Liver (tissue), 9 donors: ENCODE data around the gene WDR37. TPM values are rescaled to one million over a fixed set of nuclear protein-coding genes. Genes with fewer than 3 reads are reported as not detected.

Source experiments
- DNase-seq: peaks from one replicate; pipeline ENCODE4 v3.0.0-alpha.2; 2017; ENCODE audit warnings: low spot score
- H3K27ac ChIP-seq, 2 donors: one replicate each; pipeline ENCODE4 v1.7.0; 2013; ENCODE audit warnings: inconsistent platforms in 2 of 2, low read length in 2 of 2, control low read depth in 1 of 2, low read depth in 1 of 2, mild to moderate bottlenecking in 1 of 2
- H3K27me3 ChIP-seq, 4 donors: one replicate each; pipeline versions ENCODE4 v1.6.1 to v1.7.0; 2013; ENCODE audit warnings: low read length in 3 of 4, inconsistent platforms in 1 of 4, mild to moderate bottlenecking in 1 of 4, moderate library complexity in 1 of 4; ENCODE audit not compliant: control insufficient read depth in 4 of 4, insufficient read depth in 4 of 4
- H3K36me3 ChIP-seq, 4 donors: one replicate each; pipeline versions ENCODE4 v1.6.1 to v1.7.0; 2013; ENCODE audit warnings: low read length in 3 of 4, mild to moderate bottlenecking in 3 of 4, low read depth in 1 of 4, moderate library complexity in 1 of 4; ENCODE audit not compliant: control insufficient read depth in 4 of 4, insufficient read depth in 3 of 4
- H3K4me1 ChIP-seq, 4 donors: one replicate each; pipeline versions ENCODE4 v1.6.1 to v1.7.0; 2013; ENCODE audit warnings: low read length in 3 of 4, mild to moderate bottlenecking in 3 of 4, moderate library complexity in 1 of 4; ENCODE audit not compliant: control insufficient read depth in 4 of 4, insufficient read depth in 4 of 4
- H3K4me3 ChIP-seq, 3 donors: one replicate each; pipeline versions ENCODE4 v1.6.1 to v1.7.0; 2013; ENCODE audit warnings: low read length in 3 of 3, control low read depth in 1 of 3, low read depth in 1 of 3, mild to moderate bottlenecking in 1 of 3
- H3K9ac ChIP-seq, 2 donors: one replicate each; pipeline ENCODE4 v1.7.0; 2013; ENCODE audit warnings: low read length in 2 of 2, mild to moderate bottlenecking in 2 of 2, moderate library complexity in 2 of 2, control low read depth in 1 of 2, low read depth in 1 of 2
- H3K9me3 ChIP-seq, 4 donors: one replicate each; pipeline versions ENCODE4 v1.6.1 to v1.7.0; 2013; ENCODE audit warnings: low read length in 3 of 4; ENCODE audit not compliant: control insufficient read depth in 4 of 4
- EGR1 ChIP-seq, 2 donors: IDR thresholded peaks; 2 replicates each; pipeline ENCODE4 v1.6.1; 2016 to 2018; ENCODE audit warnings: antibody characterized with exemption in 2 of 2, low read depth in 2 of 2
- FOXA1 ChIP-seq: IDR thresholded peaks from 2 replicates; pipeline ENCODE4 v1.6.1; 2016; ENCODE audit warnings: antibody characterized with exemption
- FOXA2 ChIP-seq: IDR thresholded peaks from 2 replicates; pipeline ENCODE4 v1.6.1; 2016; ENCODE audit warnings: antibody characterized with exemption
- HNF4A ChIP-seq, 2 donors: conservative IDR thresholded peaks; 2 replicates each; pipeline ENCODE4 v1.6.1; 2016; ENCODE audit warnings: antibody characterized with exemption in 2 of 2, mild to moderate bottlenecking in 2 of 2
- HNF4G ChIP-seq: IDR thresholded peaks from 2 replicates; pipeline ENCODE4 v1.6.1; 2016; ENCODE audit warnings: antibody characterized with exemption
- JUND ChIP-seq, 2 donors: IDR thresholded peaks; 2 replicates each; pipeline ENCODE4 v1.6.1; 2016; ENCODE audit warnings: antibody characterized with exemption in 2 of 2
- NR2F2 ChIP-seq: IDR thresholded peaks from 2 replicates; pipeline ENCODE4 v1.6.1; 2016; ENCODE audit warnings: antibody characterized with exemption
- RAD21 ChIP-seq, 2 donors: IDR thresholded peaks; 2 replicates each; pipeline ENCODE4 v1.6.1; 2016; ENCODE audit warnings: antibody characterized with exemption in 2 of 2, mild to moderate bottlenecking in 2 of 2
- RXRA ChIP-seq, 2 donors: IDR thresholded peaks; 2 replicates each; pipeline ENCODE4 v1.6.1; 2017 to 2018; ENCODE audit warnings: antibody characterized with exemption in 2 of 2, mild to moderate bottlenecking in 1 of 2
- SP1 ChIP-seq: IDR thresholded peaks from 2 replicates; pipeline ENCODE4 v1.6.1; 2018; ENCODE audit warnings: antibody characterized with exemption, mild to moderate bottlenecking
- TAF1 ChIP-seq: conservative IDR thresholded peaks from 2 replicates; pipeline ENCODE4 v1.6.1; 2016; ENCODE audit warnings: antibody characterized with exemption, mild to moderate bottlenecking
- YY1 ChIP-seq: IDR thresholded peaks from 2 replicates; pipeline ENCODE4 v1.6.1; 2016; ENCODE audit warnings: antibody characterized with exemption, mild to moderate bottlenecking
- WGBS: extraction: QIAGEN DNeasy Blood & Tissue Kit; methylation state at CpG from one replicate; pipeline ENCODE4 v1.1.7; 2013; 5-methylcytosine and 5-hydroxymethylcytosine counted together
- polyA plus RNA-seq, 2 donors: library from polyadenylated mRNA; stranded (reverse) in 1 of 2; unstranded in 1 of 2; fragments of 200-250 nt in 1 of 2; fragments of >200 nt in 1 of 2; fragmentation: Nextera tagmentation in 1 of 2; extraction: Ambion mirVana in 1 of 2; gene quantifications; one replicate each; pipeline versions ENCODE4 v1.2.1 to v1.2.3, GENCODE V29; 2013 to 2015
- total RNA-seq, 2 donors: library from RNA; depleted of rRNA; stranded (reverse); fragments of >200 nt; gene quantifications; one replicate each; pipeline ENCODE4 v1.2.3, GENCODE V29; 2014
- TF ChIP-seq, protein P1 (sequence below): IDR thresholded peaks from 2 replicates; pipeline ENCODE4 v1.6.1; 2016; ENCODE audit warnings: antibody characterized with exemption
- TF ChIP-seq, protein P2 (sequence below): IDR thresholded peaks from 2 replicates; pipeline ENCODE4 v1.6.1; 2016; ENCODE audit warnings: antibody characterized with exemption
- TF ChIP-seq, protein P3 (sequence below): fragments of 150-350 bp; IDR thresholded peaks from 2 replicates; pipeline ENCODE4 v1.5.1; 2017; ENCODE audit warnings: improper control_type of control experiment, low read depth, low read length; ENCODE audit not compliant: missing input control
- TF ChIP-seq, protein P4 (sequence below): IDR thresholded peaks from 2 replicates; pipeline ENCODE4 v1.6.1; 2016; ENCODE audit warnings: antibody characterized with exemption
- donor health status: healthy.
- donor health status: healthy.
- donor health status: healthy.
- donor health status: healthy.
- donor health status: healthy.

WDR37 gene
- total and polyA plus RNA-seq, 4 donors, result 3.6 to 12.1 (median 5.6) TPM

GRCh38 chr10:1175956-1176565, 119.9 kb downstream of the WDR37 start:
- no peaks in the 10 kb centered on the region for H3K9me3 ChIP-seq
- no peaks in the 10 kb centered on the region for H3K4me1 ChIP-seq
- TF ChIP-seq, protein P1, sequence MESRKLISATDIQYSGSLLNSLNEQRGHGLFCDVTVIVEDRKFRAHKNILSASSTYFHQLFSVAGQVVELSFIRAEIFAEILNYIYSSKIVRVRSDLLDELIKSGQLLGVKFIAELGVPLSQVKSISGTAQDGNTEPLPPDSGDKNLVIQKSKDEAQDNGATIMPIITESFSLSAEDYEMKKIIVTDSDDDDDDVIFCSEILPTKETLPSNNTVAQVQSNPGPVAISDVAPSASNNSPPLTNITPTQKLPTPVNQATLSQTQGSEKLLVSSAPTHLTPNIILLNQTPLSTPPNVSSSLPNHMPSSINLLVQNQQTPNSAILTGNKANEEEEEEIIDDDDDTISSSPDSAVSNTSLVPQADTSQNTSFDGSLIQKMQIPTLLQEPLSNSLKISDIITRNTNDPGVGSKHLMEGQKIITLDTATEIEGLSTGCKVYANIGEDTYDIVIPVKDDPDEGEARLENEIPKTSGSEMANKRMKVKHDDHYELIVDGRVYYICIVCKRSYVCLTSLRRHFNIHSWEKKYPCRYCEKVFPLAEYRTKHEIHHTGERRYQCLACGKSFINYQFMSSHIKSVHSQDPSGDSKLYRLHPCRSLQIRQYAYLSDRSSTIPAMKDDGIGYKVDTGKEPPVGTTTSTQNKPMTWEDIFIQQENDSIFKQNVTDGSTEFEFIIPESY, result no peak
- TF ChIP-seq RXRA (IDR thresholded peaks at IDR 0.05) (no peak), NR2F2 (no peak), JUND (IDR thresholded peaks at IDR 0.05) (no peak), RAD21 (IDR thresholded peaks at IDR 0.05) (no peak), SP1 (no peak), HNF4A (conservative IDR thresholded peaks at IDR 0.05) (no peak)
- TF ChIP-seq, protein P2, sequence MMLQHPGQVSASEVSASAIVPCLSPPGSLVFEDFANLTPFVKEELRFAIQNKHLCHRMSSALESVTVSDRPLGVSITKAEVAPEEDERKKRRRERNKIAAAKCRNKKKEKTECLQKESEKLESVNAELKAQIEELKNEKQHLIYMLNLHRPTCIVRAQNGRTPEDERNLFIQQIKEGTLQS, result no peak
- TF ChIP-seq, protein P3, sequence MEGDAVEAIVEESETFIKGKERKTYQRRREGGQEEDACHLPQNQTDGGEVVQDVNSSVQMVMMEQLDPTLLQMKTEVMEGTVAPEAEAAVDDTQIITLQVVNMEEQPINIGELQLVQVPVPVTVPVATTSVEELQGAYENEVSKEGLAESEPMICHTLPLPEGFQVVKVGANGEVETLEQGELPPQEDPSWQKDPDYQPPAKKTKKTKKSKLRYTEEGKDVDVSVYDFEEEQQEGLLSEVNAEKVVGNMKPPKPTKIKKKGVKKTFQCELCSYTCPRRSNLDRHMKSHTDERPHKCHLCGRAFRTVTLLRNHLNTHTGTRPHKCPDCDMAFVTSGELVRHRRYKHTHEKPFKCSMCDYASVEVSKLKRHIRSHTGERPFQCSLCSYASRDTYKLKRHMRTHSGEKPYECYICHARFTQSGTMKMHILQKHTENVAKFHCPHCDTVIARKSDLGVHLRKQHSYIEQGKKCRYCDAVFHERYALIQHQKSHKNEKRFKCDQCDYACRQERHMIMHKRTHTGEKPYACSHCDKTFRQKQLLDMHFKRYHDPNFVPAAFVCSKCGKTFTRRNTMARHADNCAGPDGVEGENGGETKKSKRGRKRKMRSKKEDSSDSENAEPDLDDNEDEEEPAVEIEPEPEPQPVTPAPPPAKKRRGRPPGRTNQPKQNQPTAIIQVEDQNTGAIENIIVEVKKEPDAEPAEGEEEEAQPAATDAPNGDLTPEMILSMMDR, result no peak
- no peaks in the 10 kb centered on the region for H3K36me3 ChIP-seq
- H3K27ac ChIP-seq, result no peak overlapping the region
- H3K27me3 ChIP-seq, result peaks cover 0 to under 1% (median 0%) of the 10 kb centered on the region in 4 donors
- WGBS, result 89% methylated on average over 23 of the region's 23 CpGs
- no peak overlapping the region for H3K9ac ChIP-seq
- no peak overlapping the region for H3K4me3 ChIP-seq
- DNase-seq, result no peak

- DNase-seq, result no peak
- Histone ChIP-seq H3K4me1 (no peaks in the 10 kb centered on the region), H3K36me3 (no peaks in the 10 kb centered on the region), H3K27me3 (no peaks in the 10 kb centered on the region), H3K4me3 (no peak overlapping the region), H3K27ac (no peak overlapping the region), H3K9ac (no peak overlapping the region), H3K9me3 (no peaks in the 10 kb centered on the region)
- WGBS, result 88% methylated on average over 9 of the region's 9 CpGs
- TF ChIP-seq, protein P2, result no peak
- TF ChIP-seq RXRA (IDR thresholded peaks at IDR 0.05) (no peak), FOXA1 (no peak)
Observed at GRCh38 chr10:1177936-1178335, 121.8 kb downstream of the WDR37 start.

- TF ChIP-seq EGR1 (IDR thresholded peaks at IDR 0.05; ENCODE audit: low read depth in 2 of 2) (no peak), TAF1 (no peak), SP1 (no peak), FOXA1 (no peak), YY1 (no peak), JUND (IDR thresholded peaks at IDR 0.05) (no peak), NR2F2 (no peak), FOXA2 (no peak), HNF4A (conservative IDR thresholded peaks at IDR 0.05) (no peak), HNF4G (no peak)
- TF ChIP-seq, protein P4, sequence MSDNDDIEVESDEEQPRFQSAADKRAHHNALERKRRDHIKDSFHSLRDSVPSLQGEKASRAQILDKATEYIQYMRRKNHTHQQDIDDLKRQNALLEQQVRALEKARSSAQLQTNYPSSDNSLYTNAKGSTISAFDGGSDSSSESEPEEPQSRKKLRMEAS, result no peak
- TF ChIP-seq, protein P2, result no peak
- TF ChIP-seq, protein P3, result no peak
- no peaks in the 10 kb centered on the region for H3K4me1 ChIP-seq
- no peaks in the 10 kb centered on the region for H3K9me3 ChIP-seq
- 87% methylated on average over 16 of the region's 16 CpGs for WGBS
- H3K4me3 ChIP-seq, result no peak overlapping the region
- H3K9ac ChIP-seq, result no peak overlapping the region
- H3K27ac ChIP-seq, result no peak overlapping the region
- H3K36me3 ChIP-seq, result no peaks in the 10 kb centered on the region
- DNase-seq, result no peak
- no peaks in the 10 kb centered on the region for H3K27me3 ChIP-seq
Observed at GRCh38 chr10:1178506-1178905, 122.3 kb downstream of the WDR37 start.
